Measurements from ENCODE around the gene KLHL11. TPM values are rescaled to one million over a fixed set of nuclear protein-coding genes. Genes with fewer than 3 reads are reported as not detected.
A peak's percentile ranks its signal among the peaks of the same experiment; 100 is the strongest.

KLHL11 gene
- total RNA-seq, 1 experiment from 2014 or later = 14.7 TPM

- no peaks in the 10 kb centered on the region; the same call in 1 of the 2 replicates for H3K36me3 ChIP-seq (replicated peaks; ENCODE audit: control insufficient read depth, insufficient read depth, low read length)
- DNase-seq = no peak
- peak overlapping the region; percentile 82 for H3K4me3 ChIP-seq (ENCODE audit: insufficient read depth, low read depth, low read length)
- peaks cover 10% of the 10 kb centered on the region for H3K27me3 ChIP-seq (ENCODE audit: control insufficient read depth, insufficient read depth, low read length)
Measured at GRCh38 chr17:41813152-41813680, 52.0 kb downstream of the KLHL11 start.

DNA sequence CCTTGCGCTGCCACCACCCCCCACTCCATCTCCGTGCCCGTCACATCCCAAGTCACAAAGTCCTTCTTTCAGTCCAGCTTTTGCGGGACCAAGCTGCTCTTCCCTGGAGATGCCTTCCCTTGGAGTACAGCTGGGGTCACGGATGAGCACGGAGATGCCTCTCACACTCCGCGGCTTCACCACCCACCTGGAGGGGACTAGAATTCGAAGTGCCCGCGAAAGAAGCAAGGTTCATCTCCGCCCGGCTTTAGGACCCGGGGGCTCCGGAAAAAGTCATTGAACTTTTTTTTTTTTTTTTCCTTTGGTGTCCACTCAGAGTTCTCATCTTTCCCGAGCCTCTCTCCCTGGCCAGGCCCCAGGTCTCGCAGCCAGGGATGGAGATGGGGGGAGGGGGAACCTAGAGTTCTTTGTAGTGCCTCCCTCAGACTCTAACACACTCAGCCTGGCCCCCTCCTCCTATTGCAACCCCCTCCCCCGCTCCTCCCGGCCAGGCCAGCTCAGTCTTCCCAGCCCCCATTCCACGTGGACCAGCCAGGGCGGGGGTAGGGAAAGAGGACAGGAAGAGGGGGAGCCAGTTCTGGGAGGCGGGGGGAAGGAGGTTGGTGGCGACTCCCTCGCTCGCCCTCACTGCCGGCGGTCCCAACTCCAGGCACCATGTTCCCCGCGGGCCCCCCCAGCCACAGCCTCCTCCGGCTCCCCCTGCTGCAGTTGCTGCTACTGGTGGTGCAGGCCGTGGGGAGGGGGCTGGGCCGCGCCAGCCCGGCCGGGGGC lies 52.7 kb downstream of the KLHL11 start, which contains the start of gene FKBP10:
Gene FKBP10 (plus strand): TSS at position 624 of the 771 bp plus-strand sequence. CDS start 31 bp downstream, at position 655.
- peaks cover 2% of the 10 kb centered on the region for H3K36me3 ChIP-seq (replicated peaks; ENCODE audit: control insufficient read depth, insufficient read depth, low read length)
- peak; percentile 99 for DNase-seq
- peak within 1 kb of the TSS; percentile 82 for H3K4me3 ChIP-seq (ENCODE audit: insufficient read depth, low read depth, low read length)

DNA sequence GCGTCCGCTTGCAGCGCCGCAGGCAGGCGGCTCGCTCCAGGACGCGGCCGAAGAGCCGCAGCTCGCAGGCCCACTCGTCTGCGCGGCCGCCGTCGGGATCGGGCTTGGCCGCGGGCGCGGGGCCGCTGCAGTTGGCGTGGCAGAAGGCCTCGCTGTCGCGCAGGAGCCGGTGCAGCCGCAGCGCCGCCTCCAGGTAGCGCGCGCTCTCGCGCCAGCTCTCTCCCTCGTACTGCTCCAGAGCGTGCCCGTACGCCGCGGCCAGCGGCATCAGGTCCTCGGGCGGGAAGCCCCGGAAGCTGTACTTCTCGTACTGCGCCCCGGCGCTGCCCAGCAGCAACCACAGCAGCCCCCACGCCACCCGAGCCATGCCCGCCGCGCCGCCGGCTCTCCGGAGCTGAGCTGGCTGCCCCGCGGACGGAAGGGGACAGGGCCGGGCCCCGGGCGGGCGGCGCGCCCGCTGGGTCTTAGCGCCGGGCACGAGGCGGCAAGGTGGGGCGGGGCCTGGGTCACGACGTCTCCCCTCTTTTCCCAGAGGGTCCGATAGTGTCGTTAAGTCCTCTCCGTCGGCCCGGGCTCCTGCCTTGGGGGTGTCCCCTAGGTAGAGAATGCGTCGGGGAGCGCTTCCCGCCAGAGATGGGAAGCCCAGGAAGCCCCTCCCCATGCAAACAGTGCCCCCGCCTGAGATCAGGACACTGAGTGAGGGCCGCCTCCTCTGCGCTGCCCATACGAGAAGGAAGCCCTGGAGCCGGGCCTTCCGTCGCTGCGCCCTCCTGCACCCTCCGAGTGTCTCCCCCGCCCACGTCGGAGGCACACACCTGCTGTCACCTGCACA lies 53.5 kb downstream of the KLHL11 start, which contains the start of gene P3H4:
Gene P3H4 (minus strand): TSS at position 401 of the 832 bp plus-strand sequence. CDS start 34 bp downstream, at position 367.
- Histone ChIP-seq H3K4me3 (ENCODE audit: insufficient read depth, low read depth, low read length) (peak within 1 kb of the TSS; percentile 82), H3K27me3 (ENCODE audit: control insufficient read depth, insufficient read depth, low read length) (peaks cover 10% of the 10 kb centered on the region), H3K36me3 (replicated peaks; ENCODE audit: control insufficient read depth, insufficient read depth, low read length) (peaks cover 2% of the 10 kb centered on the region)
- DNase-seq = peak; percentile 95

More for the DNA sequence above, 52.7 kb downstream of the KLHL11 start, which contains the start of gene FKBP10:
- peaks cover 10% of the 10 kb centered on the region for H3K27me3 ChIP-seq (ENCODE audit: control insufficient read depth, insufficient read depth, low read length)

GRCh38 chr17:41810659-41811548 lies 54.3 kb downstream of the KLHL11 start:
- Histone ChIP-seq H3K27me3 (ENCODE audit: control insufficient read depth, insufficient read depth, low read length) (peaks cover 10% of the 10 kb centered on the region), H3K4me3 (ENCODE audit: insufficient read depth, low read depth, low read length) (peak overlapping the region; percentile 82), H3K36me3 (replicated peaks; ENCODE audit: control insufficient read depth, insufficient read depth, low read length) (peaks cover 2% of the 10 kb centered on the region)
- DNase-seq = peak; percentile 87

DNA sequence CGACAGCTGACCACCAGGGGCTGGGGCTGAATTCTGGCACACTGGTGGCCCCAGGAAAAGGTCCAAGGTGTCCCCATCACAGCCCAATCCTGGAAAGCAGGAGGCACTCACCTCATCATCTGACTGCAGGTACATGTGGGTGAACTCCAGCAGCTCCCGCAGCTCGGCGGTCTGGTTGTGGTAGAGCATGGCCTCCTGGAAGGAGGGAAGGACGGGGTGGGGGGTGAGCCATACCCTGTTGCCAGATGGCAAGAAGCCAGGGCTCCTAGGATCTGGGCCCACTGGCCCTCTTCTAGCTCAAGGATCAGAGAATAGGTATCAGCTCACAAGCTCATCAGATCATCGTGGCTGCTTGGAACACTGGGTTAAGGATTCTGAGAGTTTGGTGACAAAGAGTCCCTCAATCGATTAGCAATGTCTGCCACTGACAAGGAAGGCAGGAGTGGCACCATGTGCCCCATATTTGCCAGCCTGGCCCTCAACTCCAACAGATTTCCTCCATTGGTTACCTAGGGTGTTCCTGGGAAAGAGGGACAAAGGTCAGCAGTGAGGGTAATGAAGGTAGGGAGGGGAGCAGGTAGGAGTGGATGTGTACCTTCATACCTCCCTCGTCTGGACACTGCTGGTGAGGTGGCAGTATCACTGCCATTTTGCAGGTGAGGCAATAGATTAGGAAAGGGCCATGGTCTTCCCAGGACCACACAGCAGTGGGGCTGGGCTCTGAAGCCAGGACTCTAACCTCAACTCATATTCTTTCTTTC lies 58.4 kb downstream of the KLHL11 start:
- Histone ChIP-seq H3K4me3 (ENCODE audit: insufficient read depth, low read depth, low read length) (no peak overlapping the region), H3K36me3 (replicated peaks; ENCODE audit: control insufficient read depth, insufficient read depth, low read length) (peaks cover 2% of the 10 kb centered on the region), H3K27me3 (ENCODE audit: control insufficient read depth, insufficient read depth, low read length) (peaks cover 10% of the 10 kb centered on the region)
- DNase-seq = no peak

Other genes with a start within 250 kb of the KLHL11 start
- gene KRT17, start 240.8 kb downstream of the KLHL11 start, total RNA-seq (2014; rRNA removed; shearing (Covaris generic)) = 0.07 TPM in 1 of 2 replicates, not detected in the other
- gene EIF1, start 176.5 kb downstream of the KLHL11 start, total RNA-seq (2014; rRNA removed; shearing (Covaris generic)) = 62.6 and 74.3 TPM in 2 replicates
- gene GAST, start 153.1 kb downstream of the KLHL11 start, total RNA-seq (2014; rRNA removed; shearing (Covaris generic)) = not detected in 2 replicates
- gene HAP1, start 130.8 kb downstream of the KLHL11 start, total RNA-seq (2014; rRNA removed; shearing (Covaris generic)) = 0.28 and 0.48 TPM in 2 replicates
- 58.4 and 68.5 TPM in 2 replicates for gene JUP, start 78.7 kb downstream of the KLHL11 start, total RNA-seq (2014; rRNA removed; shearing (Covaris generic))
- gene P3H4, start 53.5 kb downstream of the KLHL11 start, total RNA-seq (2014; rRNA removed; shearing (Covaris generic)) = 34.7 and 44.6 TPM in 2 replicates
- gene FKBP10, start 52.4 kb downstream of the KLHL11 start, total RNA-seq (2014; rRNA removed; shearing (Covaris generic)) = 206 and 213 TPM in 2 replicates
- 62.2 and 77.1 TPM in 2 replicates for gene NT5C3B, start 29.2 kb downstream of the KLHL11 start, total RNA-seq (2014; rRNA removed; shearing (Covaris generic))
- gene KLHL10, start 27.6 kb downstream of the KLHL11 start, total RNA-seq (2014; rRNA removed; shearing (Covaris generic)) = 0.10 and 1.1 TPM in 2 replicates
- 235 and 260 TPM in 2 replicates for gene ACLY, start 53.5 kb upstream of the KLHL11 start, total RNA-seq (2014; rRNA removed; shearing (Covaris generic))
- 0.28 and 0.85 TPM in 2 replicates for gene ODAD4, start 65.2 kb upstream of the KLHL11 start, total RNA-seq (2014; rRNA removed; shearing (Covaris generic))
- gene CNP, start 101.4 kb upstream of the KLHL11 start, total RNA-seq (2014; rRNA removed; shearing (Covaris generic)) = 32.8 and 46.1 TPM in 2 replicates
- 83.4 and 97.3 TPM in 2 replicates for gene DNAJC7, start 152.0 kb upstream of the KLHL11 start, total RNA-seq (2014; rRNA removed; shearing (Covaris generic))
- 31.4 and 35.0 TPM in 2 replicates for gene NKIRAS2, start 154.7 kb upstream of the KLHL11 start, total RNA-seq (2014; rRNA removed; shearing (Covaris generic))
- 1.0 and 1.1 TPM in 2 replicates for gene C17orf113, start 185.2 kb upstream of the KLHL11 start, total RNA-seq (2014; rRNA removed; shearing (Covaris generic))
- gene ZNF385C, start 233.1 kb upstream of the KLHL11 start, total RNA-seq (2014; rRNA removed; shearing (Covaris generic)) = 2.7 and 3.8 TPM in 2 replicates
- 1.2 and 5.6 TPM in 2 replicates for gene DHX58, start 247.3 kb upstream of the KLHL11 start, total RNA-seq (2014; rRNA removed; shearing (Covaris generic))